ENCODE data around the gene PRKRA.
A peak's percentile ranks its signal among the peaks of the same experiment; 100 is the strongest.
"Not testable (repeated sequence)": the region's sequence is repeated elsewhere in the genome, so short reads cannot be mapped to it uniquely, and the experiment has no call there.

The PRKRA gene

DNA sequence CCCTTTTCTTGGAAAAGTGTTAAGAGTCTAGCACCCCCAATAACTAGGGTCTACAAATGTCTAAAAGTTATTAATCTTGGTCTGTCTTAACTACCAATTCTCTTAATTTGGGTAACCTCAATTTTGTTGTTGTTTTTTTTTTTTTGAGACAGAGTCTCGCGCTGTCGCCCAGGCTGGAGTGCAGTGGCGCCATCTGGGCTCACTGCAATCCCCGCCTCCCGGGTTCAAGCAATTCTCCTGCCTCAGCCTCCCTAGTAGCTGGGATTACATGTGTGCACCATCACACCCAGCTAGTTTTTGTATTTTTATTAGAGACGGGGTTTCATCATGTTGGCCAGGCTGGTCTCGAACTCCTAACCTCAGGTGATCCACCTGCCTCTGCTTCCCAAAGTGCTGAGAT lies 38.5 kb downstream of the PRKRA start:
- not testable (repeated sequence) for DNase-seq

- no peak for DNase-seq
Observed at GRCh38 chr2:178412047-178412446, 38.9 kb downstream of the PRKRA start.

GRCh38 chr2:178409261-178409660 lies 41.7 kb downstream of the PRKRA start:
- no peak for DNase-seq

- no peak for DNase-seq
Observed at GRCh38 chr2:178404368-178404767, 46.6 kb downstream of the PRKRA start.

GRCh38 chr2:178403671-178404306 lies 47.2 kb downstream of the PRKRA start:
- no peak for DNase-seq

GRCh38 chr2:178401994-178402437 lies 49.0 kb downstream of the PRKRA start:
- DNase-seq = no peak

- peak; percentile 39 for DNase-seq
Observed at GRCh38 chr2:178397002-178397605, 53.9 kb downstream of the PRKRA start.

DNA sequence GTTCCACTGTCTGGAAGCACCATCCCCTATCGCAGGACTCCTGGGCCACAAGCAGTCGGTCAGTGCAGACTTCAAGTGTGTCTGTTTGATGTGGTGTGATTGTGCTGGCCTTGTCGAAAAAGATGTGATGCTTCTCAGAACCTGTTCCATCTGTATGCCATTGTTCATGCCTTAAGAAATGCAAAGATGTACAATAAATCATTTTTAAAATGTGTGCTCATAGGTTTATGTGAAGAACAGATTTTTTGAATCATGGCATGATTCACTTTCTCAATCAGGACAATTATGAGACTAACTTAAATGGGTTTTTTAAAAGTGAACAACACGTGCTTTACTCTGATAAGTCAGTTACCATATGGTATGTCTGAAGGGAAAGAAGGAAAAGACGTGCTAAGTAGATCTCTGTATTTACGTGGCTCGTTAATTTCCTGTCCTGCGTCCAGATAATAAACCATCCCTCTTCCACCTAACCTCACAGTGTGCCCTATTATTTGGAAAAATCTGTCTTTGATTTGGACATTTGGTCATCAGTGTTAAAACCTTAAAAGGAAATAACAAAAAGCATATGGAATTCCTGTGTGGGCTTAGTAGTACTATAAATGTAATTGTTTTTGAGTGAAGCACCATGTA lies 54.9 kb downstream of the PRKRA start:
- no peak for DNase-seq

DNA sequence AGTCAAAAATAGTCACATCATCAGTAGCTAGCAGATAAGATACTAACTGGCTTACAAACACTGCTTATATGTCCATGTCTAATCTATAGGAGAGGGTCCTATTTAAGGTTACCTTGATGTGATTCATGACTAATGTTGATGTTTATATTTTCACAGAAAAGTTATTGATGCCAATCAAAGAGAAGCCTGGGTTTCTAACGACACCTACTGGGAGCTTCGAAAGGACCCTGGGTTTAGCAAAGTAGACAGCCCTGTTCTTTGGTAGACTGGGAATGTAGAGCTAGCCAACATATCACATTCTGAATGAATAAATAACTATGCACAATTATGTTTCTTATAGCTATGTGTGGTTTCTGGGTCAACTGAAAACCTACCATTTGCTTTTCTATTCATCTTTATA lies 55.7 kb downstream of the PRKRA start:
- DNase-seq = no peak

GRCh38 chr2:178394859-178395258 lies 56.1 kb downstream of the PRKRA start:
- no peak for DNase-seq

GRCh38 chr2:178392215-178392614 lies 58.8 kb downstream of the PRKRA start:
- DNase-seq = no peak

- DNase-seq = no peak
Observed at GRCh38 chr2:178391701-178392100, 59.3 kb downstream of the PRKRA start.

GRCh38 chr2:178388287-178388686 lies 62.7 kb downstream of the PRKRA start:
- DNase-seq = no peak

GRCh38 chr2:178386986-178387597 lies 63.9 kb downstream of the PRKRA start:
- DNase-seq = no peak

- no peak for DNase-seq
Observed at GRCh38 chr2:178385595-178386148, 65.3 kb downstream of the PRKRA start.

- DNase-seq = no peak
Observed at GRCh38 chr2:178383718-178384117, 67.3 kb downstream of the PRKRA start.
